Caco-2 (cell line): ENCODE measurements around the gene CLCA4. TPM values are rescaled to one million over a fixed set of nuclear protein-coding genes. Genes with fewer than 3 reads are reported as not detected.

Source experiments
- BruUV-seq: library from RNA; stranded (reverse); fragments of 400-500 nt; replicated peaks from 2 replicates; lab custom pipeline; 2021; lab: Mats Ljungman, UMichigan
- CTCF ChIA-PET: fragments of 300-600 bp; sonication (Branson Sonifier 250); formaldehyde crosslinking; loops from one replicate; lab custom pipeline; 2022; ENCODE audit warnings: antibody characterized with exemption; lab: Charles Lee
- POLR2A ChIA-PET: fragments of 300-600 bp; sonication (Branson Sonifier 250); formaldehyde crosslinking; loops from one replicate; lab custom pipeline; 2022; ENCODE audit warnings: antibody characterized with exemption; lab: Charles Lee
- DNase-seq, 2 experiments: peaks; one replicate each; pipeline versions ENCODE4 v3.0.0 to v3.0.0-alpha.2; 2020 to 2022
- H3K27me3 ChIP-seq: replicated peaks from 2 replicates; pipeline ENCODE4 v1.6.0; 2011; ENCODE audit warnings: low read length; ENCODE audit not compliant: control insufficient read depth, insufficient read depth
- H3K36me3 ChIP-seq: 2 replicates; pipeline ENCODE4 v1.5.1; 2011; ENCODE audit warnings: low read length; ENCODE audit not compliant: control insufficient read depth, insufficient read depth
- H3K4me1 ChIP-seq: fragments of 250-450 bp; sonication (Bioruptor Pico); 2 replicates; pipeline ENCODE4 v1.5.1; 2020; ENCODE audit warnings: mild to moderate bottlenecking
- H3K4me3 ChIP-seq: 2 replicates; pipeline ENCODE4 v1.5.1; 2011; ENCODE audit warnings: low read depth, mild to moderate bottlenecking, control low read depth, low read length
- H3K9me3 ChIP-seq: fragments of 250-450 bp; sonication (Bioruptor Pico); 2 replicates; pipeline ENCODE4 v1.5.1; 2020; ENCODE audit warnings: mild to moderate bottlenecking, moderate library complexity
- H3K27ac Mint-ChIP-seq: one replicate; pipeline ENCODE4 v1.8.0; 2022; ENCODE audit warnings: mixed read lengths; ENCODE audit not compliant: unreplicated experiment
- H3K27me3 Mint-ChIP-seq: one replicate; pipeline ENCODE4 v1.8.0; 2022; ENCODE audit warnings: mixed read lengths; ENCODE audit not compliant: insufficient read depth, unreplicated experiment
- H3K36me3 Mint-ChIP-seq: one replicate; pipeline ENCODE4 v1.8.0; 2022; ENCODE audit warnings: mild to moderate bottlenecking, mixed read lengths; ENCODE audit not compliant: insufficient read depth, unreplicated experiment
- H3K4me1 Mint-ChIP-seq: one replicate; pipeline ENCODE4 v1.8.0; 2022; ENCODE audit warnings: low read depth, mixed read lengths; ENCODE audit not compliant: unreplicated experiment
- H3K4me3 Mint-ChIP-seq: one replicate; pipeline ENCODE4 v1.8.0; 2022; ENCODE audit warnings: mild to moderate bottlenecking, moderate library complexity, mixed read lengths; ENCODE audit not compliant: unreplicated experiment
- H3K9me3 Mint-ChIP-seq: one replicate; pipeline ENCODE4 v1.8.0; 2022; ENCODE audit warnings: mixed read lengths; ENCODE audit not compliant: unreplicated experiment
- CTCF ChIP-seq, 2 experiments: fragments of 200-600 bp in 1 of 2; IDR thresholded peaks; 1 replicate in 1 of 2; 2 replicates in 1 of 2; pipeline versions ENCODE4 v1.5.1 to v1.8.0; 2011 to 2022; ENCODE audit warnings: antibody characterized with exemption in 1 of 2, control low read depth in 1 of 2, inconsistent platforms in 1 of 2, low read depth in 1 of 2, low read length in 1 of 2, mild to moderate bottlenecking in 1 of 2, moderate library complexity in 1 of 2; ENCODE audit not compliant: insufficient read depth in 1 of 2, severe bottlenecking in 1 of 2, unreplicated experiment in 1 of 2
- intact Hi-C: fragments of 100-400 bp; cut with micrococcal nuclease; formaldehyde crosslinking; loops from one replicate; pipeline ENCODE4 v1.10.0; 2022; ENCODE audit not compliant: unreplicated experiment
- total RNA-seq: library from RNA; stranded (reverse); gene quantifications from 2 replicates; pipeline ENCODE4 v1.2.3, GENCODE V29; 2022

Gene CLCA4
- total RNA-seq, 1 experiment from 2014 or later, result not detected

DNA sequence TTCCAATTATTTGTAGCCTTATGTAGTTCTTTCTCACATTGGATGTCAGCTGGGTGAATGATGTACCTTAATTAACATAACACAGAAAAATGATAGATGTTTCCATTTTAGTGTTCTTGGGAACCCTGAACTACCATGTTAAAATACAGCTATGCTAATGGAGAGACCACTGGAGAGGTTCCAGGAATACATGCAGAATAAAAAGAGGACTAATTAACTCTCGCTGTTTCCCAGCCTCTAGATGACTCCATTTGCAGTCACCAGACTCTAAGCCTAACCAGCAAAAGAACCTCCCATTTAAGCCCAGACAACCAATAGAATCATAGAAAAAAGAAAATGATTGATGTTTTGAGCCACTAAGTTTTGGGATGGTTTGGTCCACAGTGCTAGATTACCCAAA lies 36.2 kb downstream of the CLCA4 start:
- BruUV-seq, result no TSS peak
- Histone ChIP-seq H3K9me3 (no peaks in the 10 kb centered on the region), H3K27me3 (no peaks in the 10 kb centered on the region), H3K4me1 (peaks cover 25% of the 10 kb centered on the region), H3K36me3 (no peaks in the 10 kb centered on the region), H3K4me3 (no peak overlapping the region)
- H3K9me3 Mint-ChIP-seq, result no peaks in the 10 kb centered on the region
- ChIA-PET POLR2A (no interaction called here), CTCF (no interaction called here)
- H3K4me3 Mint-ChIP-seq, result no peak overlapping the region
- H3K27me3 Mint-ChIP-seq, result no peaks in the 10 kb centered on the region
- H3K4me1 Mint-ChIP-seq, result peaks cover 16% of the 10 kb centered on the region
- DNase-seq, result no peak
- intact Hi-C loops, result loop anchor here (5.0 kb wide), 1 partner anchor 81 kb away; no protein-coding TSS in a partner anchor
- no peaks in the 10 kb centered on the region for H3K36me3 Mint-ChIP-seq
- TF ChIP-seq CTCF (IDR thresholded peaks at IDR 0.05; ENCODE audit: insufficient read depth in 1 of 2, low read depth in 1 of 2, low read length in 1 of 2, severe bottlenecking in 1 of 2, unreplicated experiment in 1 of 2), result no peak
- H3K27ac Mint-ChIP-seq, result no peak overlapping the region

DNA sequence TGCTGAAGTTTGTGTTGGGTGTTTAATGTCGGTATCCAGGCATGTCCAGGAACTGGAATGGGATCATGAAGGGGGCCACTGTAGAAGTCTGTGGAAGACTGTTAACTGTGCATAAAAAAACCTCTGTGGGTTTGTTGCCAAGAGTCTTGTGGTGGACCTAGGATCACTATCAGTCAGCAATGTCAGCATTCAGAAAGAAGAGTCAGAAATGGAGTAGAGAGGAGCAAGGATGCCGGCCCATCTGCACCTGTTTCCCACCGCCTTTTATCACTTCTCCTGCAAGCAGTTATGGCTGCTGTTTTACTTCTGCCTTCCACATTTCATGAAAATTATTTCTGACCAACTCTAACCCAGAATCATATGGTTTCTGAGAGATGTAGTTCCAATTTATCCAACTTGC lies 36.7 kb downstream of the CLCA4 start:
- no peak for TF ChIP-seq CTCF (IDR thresholded peaks at IDR 0.05; ENCODE audit: insufficient read depth in 1 of 2, low read depth in 1 of 2, low read length in 1 of 2, severe bottlenecking in 1 of 2, unreplicated experiment in 1 of 2)
- no peaks in the 10 kb centered on the region for H3K36me3 ChIP-seq
- no TSS peak for BruUV-seq
- Mint-ChIP-seq H3K9me3 (no peaks in the 10 kb centered on the region), H3K36me3 (no peaks in the 10 kb centered on the region), H3K27me3 (no peaks in the 10 kb centered on the region), H3K4me3 (no peak overlapping the region), H3K4me1 (peaks cover 16% of the 10 kb centered on the region), H3K27ac (no peak overlapping the region)
- intact Hi-C loops, result loop anchor here (5.0 kb wide), 1 partner anchor 81 kb away; no protein-coding TSS in a partner anchor
- H3K9me3 ChIP-seq, result no peaks in the 10 kb centered on the region
- DNase-seq, result no peak
- CTCF ChIA-PET, result no interaction called here
- H3K4me1 ChIP-seq, result peaks cover 25% of the 10 kb centered on the region
- H3K4me3 ChIP-seq, result no peak overlapping the region
- no peaks in the 10 kb centered on the region for H3K27me3 ChIP-seq
- POLR2A ChIA-PET, result no interaction called here

DNA sequence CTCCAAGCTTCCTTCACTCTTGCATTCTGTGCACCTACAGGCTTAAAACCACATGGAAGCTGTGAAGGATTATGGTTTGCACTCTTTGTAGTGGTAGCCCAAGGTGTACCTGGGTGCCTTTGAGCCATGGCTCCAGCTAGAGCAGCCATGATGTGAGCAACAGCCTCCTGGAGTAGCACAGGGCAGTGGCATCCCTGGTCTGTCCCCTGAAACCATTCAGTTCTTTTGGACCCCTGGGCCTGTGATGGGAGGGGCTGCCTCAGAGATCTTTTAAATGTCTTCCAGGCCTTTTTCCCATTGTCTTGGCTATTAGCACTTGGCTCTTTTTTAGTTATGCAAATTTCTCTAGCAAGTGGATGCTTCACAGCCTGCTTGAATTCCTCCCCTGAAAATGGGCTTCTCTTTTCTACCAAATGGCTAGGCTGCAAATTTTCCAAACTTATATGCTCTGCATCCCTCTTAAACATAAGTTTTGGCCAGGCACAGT lies 47.4 kb downstream of the CLCA4 start:
- no peak for TF ChIP-seq CTCF (IDR thresholded peaks at IDR 0.05; ENCODE audit: insufficient read depth in 1 of 2, low read depth in 1 of 2, low read length in 1 of 2, severe bottlenecking in 1 of 2, unreplicated experiment in 1 of 2)
- CTCF ChIA-PET, result no interaction called here
- no peaks in the 10 kb centered on the region for H3K27me3 ChIP-seq

More for the DNA sequence above, 47.4 kb downstream of the CLCA4 start:
- H3K9me3 Mint-ChIP-seq, result no peaks in the 10 kb centered on the region
- POLR2A ChIA-PET, result no interaction called here
- Histone ChIP-seq H3K4me3 (no peak overlapping the region), H3K9me3 (no peaks in the 10 kb centered on the region), H3K4me1 (no peaks in the 10 kb centered on the region), H3K36me3 (no peaks in the 10 kb centered on the region)
- no peak for DNase-seq
- no TSS peak for BruUV-seq
- no peaks in the 10 kb centered on the region for H3K27me3 Mint-ChIP-seq
- H3K36me3 Mint-ChIP-seq, result no peaks in the 10 kb centered on the region
- intact Hi-C loops, result no loop called here
- no peaks in the 10 kb centered on the region for H3K4me1 Mint-ChIP-seq
- no peak overlapping the region for H3K27ac Mint-ChIP-seq
- H3K4me3 Mint-ChIP-seq, result no peak overlapping the region
